Head of caudate nucleus (tissue), 42 donors: ENCODE data around the gene ZNF180.
"Not testable (repeated sequence)": the region's sequence is repeated elsewhere in the genome, so short reads cannot be mapped to it uniquely, and the experiment has no call there.

Experiments
- DNase-seq, 42 donors: peaks; one replicate each; pipeline versions ENCODE4 v3.0.0 to v3.0.0-alpha.2; 2020 to 2021; ENCODE audit warnings: mixed read lengths in 7 of 42
- intact Hi-C: fragments of 100-400 bp; cut with DNase I; formaldehyde crosslinking; loops from one replicate; pipeline ENCODE4 v1.15.0; 2022

ZNF180 gene

GRCh38 chr19:44512326-44513298, 12.3 kb upstream of the ZNF180 start:
- intact Hi-C loops = no loop called here
- DNase-seq = peak in 5 of 42 donors; percentile 14 to 49 (median 24)

DNA sequence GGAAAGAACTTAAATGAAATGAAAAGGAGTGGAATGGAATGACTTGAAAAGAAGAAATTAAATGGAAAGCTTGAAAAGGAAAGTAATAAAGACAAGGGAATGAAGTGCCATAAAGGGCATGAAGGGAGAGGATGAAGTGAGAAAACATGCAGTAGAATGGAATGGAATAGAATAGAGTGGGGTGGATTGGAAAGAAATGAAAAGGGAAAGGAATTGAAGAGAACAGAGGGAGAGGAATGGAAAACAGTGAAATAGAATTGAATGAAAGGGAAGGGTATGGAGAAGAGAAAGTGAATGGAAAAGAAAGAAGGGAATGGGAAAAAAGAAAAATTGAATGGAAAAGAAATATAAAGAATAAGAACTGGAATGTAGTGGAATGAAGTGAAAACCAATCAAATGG, 9.2 kb upstream of the ZNF180 start:
- intact Hi-C loops = no loop called here
- DNase-seq = no peak

DNA sequence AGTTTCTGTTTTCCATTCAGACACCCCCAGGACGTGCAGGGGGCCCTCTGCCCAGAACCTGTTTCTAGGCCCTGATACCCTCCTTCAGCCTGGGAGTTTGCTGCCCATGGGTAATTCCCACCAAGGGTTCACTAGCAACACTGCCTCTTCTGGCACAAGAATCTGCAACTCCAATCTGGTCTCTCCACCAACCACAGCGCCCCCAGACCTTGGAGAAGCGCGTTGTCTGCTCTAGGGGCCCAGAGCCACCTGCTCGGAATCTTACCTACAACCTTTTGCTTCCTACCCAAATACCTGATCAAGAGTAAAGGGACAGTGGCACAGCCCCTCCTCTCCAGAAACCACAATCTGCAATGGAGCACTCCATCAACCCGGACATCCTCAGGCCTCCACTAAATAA, 763 bp downstream of the ZNF180 start:
- peak in 1 of 42 donors; percentile 1 for DNase-seq
- intact Hi-C loops = no loop called here

DNA sequence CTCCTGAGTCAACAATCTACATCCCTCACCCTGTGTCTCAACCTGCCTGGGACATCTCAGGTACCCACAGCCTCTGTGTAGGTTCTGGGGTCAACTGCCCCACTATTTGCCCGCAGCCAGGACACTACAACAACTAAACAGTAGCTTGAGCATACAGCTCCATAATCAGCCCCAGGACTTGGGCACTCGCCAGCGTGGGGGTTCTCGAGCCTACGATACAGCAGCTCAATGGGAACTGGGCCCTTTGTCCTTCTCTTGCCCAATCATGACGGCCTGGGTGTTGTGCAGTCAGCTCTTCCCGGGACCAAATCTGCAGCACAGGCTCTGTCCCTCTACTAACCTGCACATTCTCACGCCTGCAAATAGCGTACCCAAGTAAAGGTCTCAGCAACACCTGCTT, 1.3 kb downstream of the ZNF180 start:
- no peak for DNase-seq
- intact Hi-C loops = no loop called here

DNA sequence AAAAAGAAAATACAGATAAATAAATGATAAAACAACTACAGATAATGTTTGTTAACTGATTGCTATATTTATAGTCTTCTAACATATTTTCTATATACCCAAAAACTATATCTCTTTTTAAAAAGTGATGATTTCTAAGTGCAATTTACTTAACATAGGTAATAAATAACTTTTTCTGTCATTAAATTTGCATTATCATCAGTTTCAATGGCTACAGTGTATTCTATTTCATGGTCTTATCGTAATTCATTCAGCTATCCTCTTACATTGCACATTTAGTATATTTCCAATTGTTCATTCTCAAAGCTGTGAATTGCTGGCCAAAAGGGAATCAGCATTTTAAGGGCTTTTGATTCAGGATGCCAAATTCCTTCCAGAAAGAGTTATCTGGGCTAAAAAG, 3.6 kb downstream of the ZNF180 start:
- DNase-seq = no peak
- intact Hi-C loops = no loop called here

GRCh38 chr19:44476559-44477408, 23.5 kb downstream of the ZNF180 start:
- no peak for DNase-seq
- intact Hi-C loops = no loop called here

DNA sequence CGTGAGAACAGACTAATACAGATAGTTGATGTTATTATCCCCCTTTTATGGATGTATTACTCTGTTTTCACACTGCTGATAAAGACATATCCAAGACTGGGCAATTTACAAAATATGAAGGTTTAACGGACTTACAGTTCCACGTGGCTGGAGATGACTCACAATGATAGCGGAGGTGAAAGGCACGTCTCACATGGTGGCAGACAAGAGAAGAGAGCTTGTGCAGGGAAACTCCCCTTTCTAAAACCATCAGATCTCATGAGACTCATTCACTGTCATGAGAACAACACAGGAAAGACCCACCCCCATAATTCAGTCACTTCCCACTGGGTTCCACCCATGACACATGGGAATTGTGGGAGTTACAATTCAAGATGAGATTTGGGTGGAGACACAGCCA, 31.6 kb downstream of the ZNF180 start:
- intact Hi-C loops, DNase-seq: not testable (repeated sequence)

- DNase-seq, intact Hi-C loops: not testable (repeated sequence)
Observed at GRCh38 chr19:44462600-44463286, 37.6 kb downstream of the ZNF180 start.

GRCh38 chr19:44456016-44456415, 44.3 kb downstream of the ZNF180 start:
- DNase-seq = peak in 2 of 42 donors; percentile 5 to 25
- intact Hi-C loops = not testable (repeated sequence)

DNA sequence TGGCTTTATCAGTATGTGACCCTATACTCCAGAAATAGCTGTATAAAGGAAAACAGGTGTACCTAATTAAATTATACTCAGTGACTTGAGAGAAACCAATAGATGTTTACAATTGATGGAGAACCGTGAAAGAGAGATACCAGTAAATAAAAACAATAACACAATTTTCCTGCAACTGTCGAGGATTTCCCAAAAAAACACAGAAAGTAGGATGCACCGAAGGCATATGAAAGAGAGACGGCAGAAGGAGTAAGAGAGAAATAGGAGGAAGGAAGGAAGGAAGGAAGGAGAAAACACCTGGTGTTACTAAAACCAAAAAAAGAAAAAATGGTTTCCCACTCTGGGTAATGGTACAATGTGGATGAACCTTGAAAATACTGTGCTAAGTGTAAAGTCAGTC, 45.2 kb downstream of the ZNF180 start:
- no peak for DNase-seq
- intact Hi-C loops = no loop called here

DNA sequence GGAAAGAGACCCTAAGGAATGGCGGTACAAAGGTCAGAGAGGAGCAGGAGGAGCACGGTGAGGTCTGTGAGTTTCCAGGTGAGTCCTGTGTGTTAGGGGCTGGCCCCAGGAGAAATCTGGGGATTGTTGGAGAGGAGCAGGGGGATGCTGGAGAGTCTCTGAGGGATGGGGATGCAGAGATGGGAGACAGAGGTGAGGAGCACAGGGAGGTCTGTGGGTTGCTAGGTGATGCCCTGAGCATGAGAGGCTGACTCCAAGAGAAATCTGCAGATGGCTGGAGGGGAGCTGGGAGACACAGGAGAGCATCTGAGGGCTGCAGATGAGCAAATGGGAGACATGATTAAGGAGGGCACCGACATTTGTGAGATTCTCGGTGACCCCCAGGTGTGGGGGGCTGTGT, 48.0 kb downstream of the ZNF180 start:
- intact Hi-C loops = no loop called here

DNA sequence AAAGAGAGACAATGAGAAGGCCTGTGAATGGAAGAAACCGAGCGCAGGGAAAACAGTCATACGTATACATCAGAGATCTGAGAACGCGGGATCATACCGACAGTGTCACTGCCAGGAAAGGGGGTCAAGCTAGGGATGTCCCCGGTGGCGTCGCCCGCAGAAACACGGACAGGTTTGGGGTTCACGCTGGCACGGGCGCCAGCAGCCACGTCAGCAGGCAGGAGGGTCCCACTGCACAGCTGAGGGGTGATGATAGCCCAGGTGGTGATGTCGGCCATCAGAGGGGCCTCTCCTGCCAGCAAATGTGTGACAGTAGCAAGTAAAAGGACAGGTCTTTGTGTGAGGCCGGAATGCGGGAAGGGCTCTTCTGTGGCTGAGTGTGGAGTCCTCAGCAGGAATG, 48.6 kb downstream of the ZNF180 start:
- intact Hi-C loops = no loop called here

More for the DNA sequence above, 48.0 kb downstream of the ZNF180 start:
- no peak for DNase-seq

DNA sequence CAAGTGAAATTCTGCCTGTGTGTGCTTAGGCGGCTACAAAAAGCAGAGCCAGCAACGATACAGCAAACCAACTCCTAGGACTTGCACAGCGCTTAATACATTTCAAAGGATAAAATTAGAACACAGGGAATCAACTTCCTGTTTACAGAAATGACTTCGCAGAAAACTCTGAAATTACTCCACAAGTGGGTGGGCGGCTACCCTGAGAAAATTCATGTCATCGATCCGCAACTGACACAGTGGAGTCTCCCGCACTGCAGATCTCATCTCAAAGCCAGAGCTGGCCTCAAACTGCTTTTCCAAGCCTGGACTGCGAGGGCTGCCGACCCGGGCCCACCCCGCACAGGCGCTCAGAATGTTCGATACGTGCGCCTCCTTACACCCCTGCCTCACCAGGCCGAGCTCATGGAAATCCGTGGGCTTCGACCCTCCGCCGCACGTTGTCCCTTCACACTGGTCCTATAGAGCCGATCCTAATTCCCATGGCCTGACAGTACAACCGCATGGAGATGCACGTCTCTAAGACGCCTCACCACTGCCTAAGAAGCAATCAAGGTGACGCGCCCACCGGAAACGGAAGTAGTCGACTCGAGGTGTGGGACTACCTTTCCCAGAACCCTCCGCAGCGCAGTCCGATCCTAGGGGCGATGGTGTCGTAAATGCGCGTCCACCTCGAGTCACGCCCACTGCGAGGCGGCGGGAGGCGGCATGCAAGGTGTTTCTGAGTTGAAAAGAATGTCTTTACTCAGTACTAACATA, 52.2 kb downstream of the ZNF180 start, which contains the start of gene ZNF229:
TSS of gene ZNF229 (minus strand) at position 557 of the 759 bp plus-strand sequence. CDS start 5,625 bp downstream, outside the sequence.
- peak; percentile 72 to 96 (median 90) for DNase-seq
- intact Hi-C loops = no loop called here

More for the DNA sequence above, 48.6 kb downstream of the ZNF180 start:
- no peak for DNase-seq

DNA sequence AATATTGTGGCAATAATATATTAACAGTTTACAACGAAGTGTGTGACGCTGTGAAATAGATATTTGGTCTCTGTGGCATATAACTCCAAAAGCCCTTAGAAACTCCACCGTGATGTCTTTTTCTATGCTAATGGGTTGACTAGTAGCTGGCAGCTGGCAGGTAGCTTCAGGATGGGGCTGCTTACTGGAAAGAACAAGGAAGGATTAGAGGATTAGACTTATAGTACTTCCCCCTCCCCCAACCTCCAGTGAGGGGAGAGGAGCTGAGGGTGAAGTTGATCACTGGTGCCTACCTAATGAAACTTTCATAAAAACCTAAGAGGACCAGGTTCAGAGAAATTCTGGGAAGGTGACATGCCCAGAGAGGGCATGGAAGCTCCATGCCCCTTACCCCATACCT, 61.9 kb downstream of the ZNF180 start:
- no peak for DNase-seq
- intact Hi-C loops = no loop called here

DNA sequence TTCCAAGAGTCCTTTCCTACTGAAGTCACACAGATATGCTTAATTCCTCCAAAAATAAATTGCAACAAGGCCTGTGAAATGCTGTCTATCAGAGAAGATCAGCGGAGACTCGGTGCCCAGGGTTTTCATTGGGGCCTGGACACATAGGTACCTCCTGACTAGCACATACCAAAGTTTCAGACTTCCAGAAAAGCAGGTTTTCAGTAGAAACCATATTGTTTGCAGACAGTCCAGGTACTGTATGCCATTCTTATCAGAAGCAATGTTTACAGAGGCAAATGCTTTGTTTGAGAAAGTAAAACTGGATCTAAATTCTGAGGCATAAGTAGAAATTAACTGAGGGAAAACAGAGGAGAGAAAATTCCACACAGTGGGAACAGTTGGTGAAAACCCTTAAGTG, 64.9 kb downstream of the ZNF180 start:
- no peak for DNase-seq
- intact Hi-C loops = no loop called here

DNA sequence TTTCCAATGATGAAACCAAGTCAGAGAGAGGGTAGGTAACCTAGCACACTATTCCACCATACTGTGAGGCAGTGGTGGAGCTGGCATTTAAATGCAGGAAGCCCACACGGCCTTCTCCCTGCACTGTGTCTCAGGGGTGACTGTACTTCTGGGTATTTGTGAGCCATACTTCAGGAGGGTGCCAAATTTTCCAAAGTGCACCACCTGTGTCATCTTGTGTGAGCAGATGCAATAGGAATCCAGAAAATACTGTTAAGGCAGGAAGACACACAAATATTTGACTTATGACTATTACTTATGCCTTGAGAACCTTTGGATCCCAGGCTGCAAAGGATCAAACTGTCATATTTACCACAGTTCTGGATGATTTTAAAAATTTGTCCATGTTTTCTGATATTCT, 69.4 kb downstream of the ZNF180 start:
- DNase-seq = no peak

More for the DNA sequence above, 69.4 kb downstream of the ZNF180 start:
- intact Hi-C loops = no loop called here
